ENCODE data around the gene SH3BP2.
A peak's percentile ranks its signal among the peaks of the same experiment; 100 is the strongest.

Gene SH3BP2

DNA sequence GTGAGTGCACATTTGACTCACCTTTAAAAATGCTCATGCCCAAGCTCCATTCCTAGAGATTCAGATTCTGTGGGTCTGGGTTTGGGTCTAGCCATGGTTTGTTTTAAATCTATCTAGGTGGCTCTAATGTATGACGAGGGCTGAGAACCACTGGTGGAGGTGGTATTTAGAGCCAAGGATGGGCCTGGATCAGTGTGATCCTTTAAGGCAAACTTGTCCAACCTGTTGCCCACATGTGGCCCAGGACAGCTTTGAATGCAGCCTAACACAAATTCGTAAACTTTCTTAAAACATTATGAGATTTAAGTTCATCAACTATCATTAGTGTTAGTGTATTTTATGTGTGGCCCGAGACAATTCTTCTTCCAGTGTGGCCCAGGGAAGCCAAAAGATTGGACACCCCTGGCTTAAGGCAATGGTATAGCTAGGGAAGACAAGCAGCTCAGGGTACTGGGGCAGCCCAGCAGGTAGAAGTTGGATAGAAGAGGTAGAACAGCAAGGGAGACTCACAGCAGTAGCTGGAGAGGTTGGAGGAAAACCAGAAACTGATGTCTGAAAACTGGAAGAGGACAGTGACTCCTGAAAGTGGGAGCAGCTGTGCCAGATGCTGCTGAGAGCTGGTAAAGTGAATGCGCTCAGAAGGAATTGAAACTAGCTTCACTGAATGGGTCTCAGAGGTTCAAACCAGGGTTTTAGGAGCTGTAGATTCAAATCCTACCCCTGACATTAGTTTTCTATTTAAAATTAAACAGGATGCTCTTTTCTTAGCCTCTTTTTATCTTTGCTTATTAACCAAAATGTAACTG, 68.9 kb downstream of the SH3BP2 start:
- DNase-seq (ENCODE audit: low read depth, low spot score) = no peak

DNA sequence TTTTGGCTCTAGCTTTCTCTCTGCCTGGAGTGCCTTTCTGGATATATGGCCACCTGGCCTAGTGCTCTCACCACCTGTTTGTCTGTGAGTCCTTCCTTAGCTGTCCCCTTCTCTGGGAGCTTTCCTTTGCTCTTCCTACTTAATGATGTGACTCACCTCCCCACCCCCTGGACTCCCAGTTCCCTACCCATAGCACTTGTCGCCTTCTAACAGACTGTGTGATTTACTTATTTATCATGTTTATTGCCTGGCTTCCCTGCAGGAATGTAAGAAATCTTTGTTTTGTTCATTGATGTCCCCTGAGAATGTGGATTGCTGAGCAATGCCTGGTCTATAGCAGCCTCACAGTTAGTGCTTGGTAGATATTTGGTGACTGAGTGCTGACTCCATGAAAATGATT, 69.6 kb downstream of the SH3BP2 start:
- no peak for DNase-seq (ENCODE audit: low read depth, low spot score)

More for the DNA sequence above, 68.9 kb downstream of the SH3BP2 start:
- H3K4me3 ChIP-seq (ENCODE audit: low read length) = no peak overlapping the region

GRCh38 chr4:2863649-2864048, 70.8 kb downstream of the SH3BP2 start:
- no peak overlapping the region for H3K4me3 ChIP-seq (ENCODE audit: low read length)
- DNase-seq (ENCODE audit: low read depth, low spot score) = no peak

More for the DNA sequence above, 69.6 kb downstream of the SH3BP2 start:
- H3K4me3 ChIP-seq (ENCODE audit: low read length) = no peak overlapping the region

GRCh38 chr4:2865196-2865780, 72.4 kb downstream of the SH3BP2 start:
- H3K4me3 ChIP-seq (ENCODE audit: low read length) = no peak overlapping the region

DNA sequence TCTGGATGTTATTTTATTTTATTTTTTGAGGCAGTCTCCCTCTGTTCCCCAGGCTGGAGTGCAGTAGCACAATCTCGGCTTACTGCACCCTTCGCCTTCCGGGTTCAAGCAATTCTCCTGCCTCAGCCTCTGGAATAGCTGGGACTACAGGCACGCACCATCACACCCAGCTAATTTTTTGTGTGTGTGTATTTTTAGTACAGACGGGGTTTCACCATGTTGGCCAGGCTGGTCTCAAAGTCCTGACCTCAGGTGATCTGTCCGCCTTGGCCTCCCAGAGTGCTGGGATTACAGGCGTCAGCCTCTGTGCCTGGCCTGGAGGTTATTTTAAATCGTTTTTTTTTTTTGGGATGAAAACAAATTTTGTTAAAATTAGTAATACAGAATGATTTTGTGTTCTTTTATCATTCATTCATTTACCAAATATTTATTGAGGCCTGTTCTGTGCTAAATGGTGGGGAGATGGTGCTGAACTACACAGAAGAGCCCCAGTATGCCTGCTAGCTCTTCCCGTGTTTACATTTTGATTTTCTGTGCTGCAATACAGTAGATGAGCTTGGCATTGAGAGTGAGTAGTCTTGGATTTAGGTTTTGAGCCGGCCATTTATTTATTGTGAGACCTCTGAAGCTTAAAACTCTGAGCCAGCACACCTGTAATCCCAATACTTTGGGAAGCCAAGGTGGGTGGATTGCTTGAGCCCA, 73.4 kb downstream of the SH3BP2 start:
- no peak overlapping the region for H3K4me3 ChIP-seq (ENCODE audit: low read length)

More at GRCh38 chr4:2865196-2865780, 72.4 kb downstream of the SH3BP2 start:
- no peak for DNase-seq (ENCODE audit: low read depth, low spot score)

GRCh38 chr4:2866891-2867290, 74.0 kb downstream of the SH3BP2 start:
- DNase-seq (ENCODE audit: low read depth, low spot score) = no peak

More for the DNA sequence above, 73.4 kb downstream of the SH3BP2 start:
- no peak for DNase-seq (ENCODE audit: low read depth, low spot score)

DNA sequence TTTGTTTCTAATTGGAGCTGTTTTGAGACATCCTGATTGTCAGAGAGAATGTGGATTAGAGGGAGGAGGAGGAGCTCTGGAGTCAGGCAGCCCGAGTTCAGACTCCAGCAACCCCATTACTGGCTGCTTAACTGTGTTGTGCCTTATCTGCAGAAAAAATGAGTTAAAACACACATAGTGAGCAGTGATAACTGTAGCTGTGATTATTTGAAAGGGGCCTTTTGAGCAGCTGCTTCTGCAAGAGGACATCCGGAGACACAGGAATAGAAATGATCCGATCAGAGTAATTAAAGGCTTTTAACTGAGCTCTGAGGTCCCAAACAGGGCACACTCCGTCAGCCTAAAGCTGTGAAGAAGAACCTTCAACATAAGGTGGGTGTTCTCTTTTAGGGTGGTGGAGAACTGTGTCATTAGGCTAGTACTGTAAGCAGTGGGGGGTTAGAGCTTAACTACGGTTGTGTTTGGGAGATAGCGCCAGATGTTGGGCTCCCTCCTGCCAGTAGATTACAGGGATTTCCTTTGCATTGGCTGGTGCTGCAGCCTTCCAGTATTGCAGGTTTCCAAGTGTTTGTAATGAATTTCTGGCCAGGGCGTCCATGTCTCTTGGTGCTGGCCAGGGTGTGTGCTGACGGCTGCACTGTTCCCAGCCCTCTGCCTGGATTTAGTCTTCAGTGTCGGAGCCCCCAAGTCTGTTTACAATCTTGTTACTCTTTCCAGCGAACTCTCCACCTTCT, 75.0 kb downstream of the SH3BP2 start:
- H3K4me3 ChIP-seq (ENCODE audit: low read length) = no peak overlapping the region
- DNase-seq (ENCODE audit: low read depth, low spot score) = no peak

More at GRCh38 chr4:2866891-2867290, 74.0 kb downstream of the SH3BP2 start:
- H3K4me3 ChIP-seq (ENCODE audit: low read length) = no peak overlapping the region

DNA sequence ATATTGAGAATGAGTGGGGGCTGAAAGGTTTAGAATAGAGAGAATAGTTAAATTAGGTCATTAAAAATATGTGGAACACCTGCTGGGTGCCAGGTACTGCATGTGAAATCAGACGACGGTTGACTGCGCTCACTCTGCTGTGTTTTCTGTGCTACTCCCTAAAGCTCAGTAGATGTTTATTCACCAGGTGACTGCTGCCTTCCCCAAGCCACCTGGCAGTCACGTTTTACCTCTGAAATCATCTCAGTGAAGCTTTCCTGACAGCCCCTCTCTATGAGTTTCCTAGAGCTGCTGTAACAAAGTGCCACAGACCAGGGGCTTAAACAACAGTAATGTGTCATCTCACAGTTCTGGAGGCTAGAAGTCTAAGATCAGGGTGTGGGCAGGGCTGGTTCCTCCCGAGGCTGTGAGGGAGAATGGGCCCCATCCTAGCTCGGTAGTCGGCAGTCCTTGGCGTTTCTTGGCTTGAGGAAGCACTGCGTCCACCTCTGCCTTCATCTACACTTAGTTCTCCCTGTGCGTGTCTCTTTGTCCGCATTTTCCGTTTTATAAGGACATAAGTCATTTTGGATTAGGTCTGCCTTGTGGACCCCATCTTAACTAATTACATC, 76.1 kb downstream of the SH3BP2 start:
- no peak for DNase-seq (ENCODE audit: low read depth, low spot score)
- H3K4me3 ChIP-seq (ENCODE audit: low read length) = no peak overlapping the region

DNA sequence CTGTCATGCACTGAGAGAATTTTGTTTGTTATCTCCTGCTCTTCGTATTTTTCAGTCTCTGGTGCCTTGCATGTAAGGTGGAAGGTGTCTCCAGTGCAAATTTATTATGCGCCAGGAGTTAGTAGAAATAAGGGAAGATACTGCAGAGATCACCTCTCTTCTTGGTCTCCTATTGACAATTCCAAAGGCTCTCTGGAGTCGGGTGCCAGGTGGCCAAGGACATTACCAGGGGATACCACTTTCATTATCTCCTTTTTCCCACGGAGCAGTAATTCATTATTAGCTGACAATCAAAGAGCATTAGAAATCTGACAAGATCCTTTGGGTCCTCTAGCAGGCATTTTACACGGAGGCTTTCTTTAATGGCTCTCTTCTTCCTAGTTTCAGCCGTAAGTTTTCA, 76.8 kb downstream of the SH3BP2 start:
- no peak overlapping the region for H3K4me3 ChIP-seq (ENCODE audit: low read length)
- DNase-seq (ENCODE audit: low read depth, low spot score) = no peak

GRCh38 chr4:2870082-2870481, 77.2 kb downstream of the SH3BP2 start:
- no peak overlapping the region for H3K4me3 ChIP-seq (ENCODE audit: low read length)
- no peak for DNase-seq (ENCODE audit: low read depth, low spot score)

- DNase-seq (ENCODE audit: low read depth, low spot score) = no peak
- no peak overlapping the region for H3K4me3 ChIP-seq (ENCODE audit: low read length)
These were observed 78.6 kb downstream of the SH3BP2 start for GRCh38 chr4:2871466-2871865.

DNA sequence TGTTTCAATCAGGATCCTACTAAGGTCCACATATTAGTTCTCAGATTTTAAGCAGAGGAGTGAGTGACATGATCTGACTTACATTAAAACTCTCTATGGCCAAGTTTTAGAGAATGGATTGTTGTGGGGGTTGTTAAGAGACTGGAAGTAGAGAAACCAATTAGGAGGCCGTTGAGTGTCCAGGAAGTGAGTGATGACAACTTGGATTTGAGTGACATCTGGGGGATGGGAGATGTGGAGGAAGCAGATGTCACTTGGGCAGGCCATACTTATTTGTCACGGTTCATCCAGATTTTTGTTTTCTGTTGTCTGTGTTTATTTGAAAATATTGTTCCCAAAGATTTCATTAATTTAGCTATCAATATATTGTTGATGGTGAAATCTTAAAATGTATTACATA, 79.0 kb downstream of the SH3BP2 start:
- no peak overlapping the region for H3K4me3 ChIP-seq (ENCODE audit: low read length)
- peak; percentile 36 for DNase-seq (ENCODE audit: low read depth, low spot score)

DNA sequence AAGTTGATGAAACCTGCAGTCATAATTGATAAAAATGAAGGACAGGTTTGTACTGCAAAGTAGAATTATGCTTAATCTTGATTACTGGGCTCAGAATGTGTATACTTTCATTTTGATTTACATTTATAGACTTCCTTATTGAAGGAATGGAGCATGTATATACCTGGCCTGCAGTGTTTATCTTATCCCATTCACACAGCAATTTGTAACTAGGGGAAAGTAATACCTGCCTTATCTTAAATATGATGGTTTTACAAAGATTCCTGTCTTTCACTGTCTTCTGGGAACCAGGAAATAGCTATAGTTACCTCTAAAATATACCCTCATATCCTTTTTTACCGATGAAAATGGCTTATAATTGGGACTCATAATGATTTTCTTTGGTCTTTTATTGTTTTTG, 80.4 kb downstream of the SH3BP2 start:
- no peak for DNase-seq (ENCODE audit: low read depth, low spot score)
- no peak overlapping the region for H3K4me3 ChIP-seq (ENCODE audit: low read length)

GRCh38 chr4:2874861-2875260, 82.0 kb downstream of the SH3BP2 start:
- no peak overlapping the region for H3K4me3 ChIP-seq (ENCODE audit: low read length)
- DNase-seq (ENCODE audit: low read depth, low spot score) = no peak

- DNase-seq (ENCODE audit: low read depth, low spot score) = no peak
- no peak overlapping the region for H3K4me3 ChIP-seq (ENCODE audit: low read length)
These were observed 82.7 kb downstream of the SH3BP2 start for GRCh38 chr4:2875556-2875955.

DNA sequence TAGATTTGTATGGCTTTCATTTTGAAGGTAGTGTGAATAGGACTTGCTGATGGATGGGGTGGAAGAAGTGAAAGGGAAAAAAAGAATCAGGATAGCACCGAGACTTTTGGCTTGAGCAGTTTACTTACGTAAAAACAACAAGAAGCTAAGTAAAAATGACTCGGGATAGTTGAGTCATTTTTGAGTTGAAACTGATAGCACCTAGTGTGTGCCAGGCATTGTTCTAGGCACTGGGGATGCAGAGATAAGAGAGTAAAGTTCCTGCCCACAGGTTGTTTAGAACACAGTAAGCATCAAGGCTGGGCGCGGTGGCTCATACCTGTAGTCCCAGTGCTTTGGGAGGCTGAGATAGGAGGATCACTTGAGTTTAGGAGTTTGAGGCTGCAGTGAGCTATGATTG, 85.5 kb downstream of the SH3BP2 start:
- H3K4me3 ChIP-seq (ENCODE audit: low read length) = no peak overlapping the region
- DNase-seq (ENCODE audit: low read depth, low spot score) = no peak

GRCh38 chr4:2879026-2879425, 86.1 kb downstream of the SH3BP2 start:
- H3K4me3 ChIP-seq (ENCODE audit: low read length) = no peak overlapping the region
- DNase-seq (ENCODE audit: low read depth, low spot score) = no peak

- no peak overlapping the region for H3K4me3 ChIP-seq (ENCODE audit: low read length)
- no peak for DNase-seq (ENCODE audit: low read depth, low spot score)
These were observed 88.5 kb downstream of the SH3BP2 start for GRCh38 chr4:2881431-2881830.

- DNase-seq (ENCODE audit: low read depth, low spot score) = no peak
- no peak overlapping the region for H3K4me3 ChIP-seq (ENCODE audit: low read length)
These were observed 89.5 kb downstream of the SH3BP2 start for GRCh38 chr4:2882341-2882740.

Data from Jurkat, Clone E6-1 (cell line).